ENCODE results near the gene SEM1.
A peak's percentile ranks its signal among the peaks of the same experiment; 100 is the strongest.
"Not testable (repeated sequence)": the region's sequence is repeated elsewhere in the genome, so short reads cannot be mapped to it uniquely, and the experiment has no call there.

The SEM1 gene

DNA sequence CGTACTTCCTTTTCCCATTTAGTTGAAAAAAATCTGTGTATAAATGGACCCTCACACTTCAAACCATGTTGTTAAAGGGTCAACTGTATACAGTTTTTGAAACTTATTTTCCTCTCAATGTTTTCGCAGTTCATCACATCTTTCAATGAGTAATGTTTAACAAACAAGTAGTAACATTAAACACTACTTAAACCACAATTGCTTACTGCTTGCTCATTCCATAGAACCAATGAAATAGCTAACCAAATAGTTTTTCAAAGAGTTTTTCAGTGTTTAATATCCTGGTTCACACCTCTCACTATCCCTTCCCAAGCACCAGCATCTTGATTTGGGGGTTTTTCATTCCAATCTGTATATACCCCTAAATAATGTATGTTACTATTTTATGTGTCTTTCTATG, 9.1 kb downstream of the SEM1 start:
- no peak for DNase-seq

GRCh38 chr7:96699219-96699871, 10.3 kb downstream of the SEM1 start:
- no peak for DNase-seq

- not testable (repeated sequence) for DNase-seq
These were observed 11.2 kb downstream of the SEM1 start for GRCh38 chr7:96698449-96698848.

DNA sequence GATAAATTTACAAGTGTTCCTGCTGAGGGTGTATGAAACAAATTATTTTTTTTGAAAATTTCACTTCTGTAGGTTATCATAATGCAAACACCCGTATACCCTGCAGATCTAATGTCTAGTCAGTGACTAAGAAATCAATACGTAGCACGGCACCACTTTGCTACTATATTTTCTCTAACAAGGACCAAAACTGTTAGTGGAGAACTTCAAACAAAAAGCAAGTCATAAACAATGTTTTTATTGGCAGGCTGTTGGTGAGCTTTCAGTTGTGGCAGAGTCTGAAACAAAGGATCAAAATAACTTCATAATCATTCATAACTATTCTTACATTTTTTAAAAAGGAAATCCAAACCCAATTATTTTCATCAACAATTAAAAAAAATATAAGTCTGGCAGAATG, 11.8 kb downstream of the SEM1 start:
- DNase-seq, result no peak

GRCh38 chr7:96695581-96695980, 14.1 kb downstream of the SEM1 start:
- no peak for DNase-seq

GRCh38 chr7:96694082-96694481, 15.6 kb downstream of the SEM1 start:
- DNase-seq, result no peak

DNA sequence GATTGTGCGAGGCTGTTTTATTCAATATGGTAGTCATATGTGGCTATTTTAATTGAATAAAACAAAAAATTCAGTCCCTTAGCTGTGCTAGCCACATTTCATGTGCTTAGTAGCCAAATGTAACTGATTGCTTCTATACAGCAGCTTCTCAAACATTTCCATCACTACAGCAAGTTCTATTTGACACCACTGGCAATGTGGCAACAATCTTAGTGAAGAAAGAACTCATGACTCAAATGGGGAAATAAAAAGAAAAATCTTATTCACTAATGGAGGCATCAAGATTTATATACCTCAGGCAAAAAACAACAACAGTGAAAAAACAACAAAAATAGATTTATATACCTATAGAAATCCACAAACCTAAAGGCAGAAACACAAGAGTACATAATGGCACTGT, 17.9 kb downstream of the SEM1 start:
- no peak for DNase-seq

GRCh38 chr7:96689414-96689813, 20.2 kb downstream of the SEM1 start:
- DNase-seq, result no peak

DNA sequence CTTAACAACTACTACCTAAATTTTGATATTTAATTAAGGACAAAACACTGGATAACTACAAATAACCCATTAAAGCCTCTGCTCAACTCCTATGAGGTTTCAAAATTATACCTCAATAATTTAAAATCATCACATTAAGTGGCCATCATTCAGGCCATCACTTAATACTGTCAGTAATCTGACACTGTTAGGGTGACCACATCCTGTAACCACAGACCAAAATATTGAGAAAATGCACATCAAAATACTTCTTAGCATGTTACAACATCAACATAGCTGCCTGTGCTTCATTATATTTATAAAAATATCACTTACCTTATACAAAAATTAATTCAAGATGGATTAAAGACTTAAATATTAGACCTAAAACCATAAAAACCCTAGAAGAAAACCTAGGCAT, 23.3 kb downstream of the SEM1 start:
- DNase-seq, result no peak

DNA sequence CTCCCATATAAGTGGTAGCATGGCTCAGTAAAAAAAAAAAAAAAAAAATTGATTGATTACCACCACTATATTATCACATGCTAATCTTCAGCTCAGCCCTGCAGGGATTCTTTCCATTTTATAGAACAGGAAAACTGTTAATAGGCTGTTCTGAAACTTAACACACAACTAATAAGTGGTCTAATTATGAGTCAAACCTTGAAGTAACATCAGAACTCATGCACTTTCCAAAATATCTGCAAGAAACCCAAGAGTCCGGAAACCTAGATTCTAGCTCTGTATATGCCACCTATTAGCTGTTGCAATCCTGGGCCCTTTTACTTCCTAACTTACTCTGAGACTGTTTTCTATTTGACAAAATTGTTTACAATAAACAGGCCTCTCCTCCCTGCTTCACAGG, 23.9 kb downstream of the SEM1 start:
- no peak for DNase-seq

DNA sequence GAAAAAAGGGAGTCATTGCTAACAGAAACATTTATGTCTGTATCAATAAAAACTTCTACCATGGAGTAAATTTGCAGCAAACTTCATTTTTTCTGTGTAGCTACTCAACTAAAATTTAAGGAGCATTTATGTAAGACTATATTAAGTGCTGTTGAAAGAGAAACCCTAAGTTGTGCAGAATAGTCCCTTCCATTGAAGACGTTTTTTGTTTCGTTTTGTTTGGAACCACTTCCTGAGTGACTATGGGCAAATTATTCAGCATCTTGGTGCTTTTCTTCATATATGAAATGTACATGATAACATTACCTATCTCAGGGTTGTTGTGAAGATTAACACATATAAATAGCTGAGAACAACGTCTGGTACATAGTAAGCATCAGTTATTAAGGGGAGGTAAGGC, 24.3 kb downstream of the SEM1 start:
- DNase-seq, result peak; percentile 30

GRCh38 chr7:96679886-96680285, 29.8 kb downstream of the SEM1 start:
- DNase-seq, result no peak

DNA sequence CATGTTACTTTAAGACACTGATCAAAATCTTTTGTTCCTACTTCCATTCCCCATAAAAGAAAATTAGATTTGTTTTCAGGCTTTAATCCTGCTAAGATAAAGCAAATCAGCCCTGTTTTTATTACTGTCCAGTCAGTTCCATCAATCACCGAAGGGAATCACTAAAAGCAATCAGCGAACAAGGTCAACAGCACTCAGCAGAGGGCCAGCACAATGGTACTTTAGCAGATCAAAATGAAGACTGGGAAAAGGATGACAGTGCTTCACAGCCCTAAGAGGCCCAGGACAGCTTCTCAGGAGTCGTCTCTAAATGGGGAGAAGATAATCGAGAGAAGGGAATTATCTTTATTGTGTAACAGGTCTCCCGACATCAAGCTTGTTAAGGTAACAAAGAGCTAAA, 32.7 kb downstream of the SEM1 start:
- DNase-seq, result no peak

- no peak for DNase-seq
These were observed 34.1 kb downstream of the SEM1 start for GRCh38 chr7:96675548-96675947.

- DNase-seq, result no peak
These were observed 35.1 kb downstream of the SEM1 start for GRCh38 chr7:96674565-96674964.

GRCh38 chr7:96671854-96672253, 37.8 kb downstream of the SEM1 start:
- DNase-seq, result no peak

DNA sequence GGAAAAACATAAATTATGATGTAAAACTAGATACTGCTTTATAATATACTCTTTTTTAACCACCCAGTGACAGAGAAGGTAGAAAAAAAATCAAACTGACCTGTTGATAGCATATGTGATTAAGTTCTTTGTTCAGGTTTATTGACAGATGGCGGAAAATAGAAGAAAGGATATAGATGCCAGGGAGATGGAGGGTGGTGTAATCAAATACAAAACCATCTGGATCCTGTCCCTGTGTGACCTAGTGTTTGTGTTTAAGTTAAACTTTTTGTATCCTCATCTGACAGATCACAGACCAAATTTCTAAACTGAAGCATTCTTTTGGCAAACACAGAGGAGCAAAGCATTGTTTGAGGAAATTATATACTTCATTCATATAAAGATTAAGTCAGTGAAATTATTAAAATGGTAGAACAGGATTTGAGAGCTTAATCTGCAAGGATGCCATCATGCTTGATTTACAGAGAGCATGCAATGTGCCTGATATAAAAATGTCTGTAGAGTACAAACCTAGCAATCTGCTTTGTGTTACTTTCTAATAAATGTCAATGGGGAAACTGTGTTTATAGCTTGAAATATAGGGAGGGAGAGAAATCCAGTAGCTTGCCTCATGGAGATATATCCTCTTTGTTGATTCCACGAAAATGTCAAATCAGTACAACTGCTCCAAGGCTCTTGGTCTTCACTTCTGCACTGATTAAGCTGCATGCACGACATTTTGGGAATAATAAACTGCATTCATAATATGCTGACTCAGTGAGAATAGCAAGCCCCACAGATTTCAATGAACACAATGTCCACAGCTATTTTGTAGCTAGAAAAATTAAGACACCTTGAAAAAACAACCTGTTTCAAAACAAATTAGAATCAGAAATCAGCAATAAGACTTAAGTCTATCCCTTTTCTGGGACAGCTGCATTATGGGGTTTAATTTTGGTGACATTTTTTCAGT, 39.0 kb downstream of the SEM1 start:
- DNase-seq, result no peak

DNA sequence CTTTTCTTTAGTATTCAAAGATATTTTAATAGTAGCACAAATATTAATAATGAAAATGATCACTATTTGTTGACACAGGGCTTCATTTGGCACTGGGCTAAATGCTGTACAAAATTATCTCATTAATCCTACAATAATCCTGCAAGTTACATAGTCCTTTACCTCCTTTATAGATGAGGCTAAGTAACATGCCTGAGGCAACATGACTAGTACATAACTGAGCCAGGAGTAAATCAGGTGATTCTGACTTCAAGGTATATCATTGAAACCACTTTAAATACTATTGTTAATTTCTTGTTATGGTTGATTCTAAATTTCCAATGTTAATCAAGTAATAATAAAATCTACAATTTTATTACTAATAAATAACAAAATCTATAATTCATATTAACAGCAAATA, 39.8 kb downstream of the SEM1 start:
- no peak for DNase-seq

DNA sequence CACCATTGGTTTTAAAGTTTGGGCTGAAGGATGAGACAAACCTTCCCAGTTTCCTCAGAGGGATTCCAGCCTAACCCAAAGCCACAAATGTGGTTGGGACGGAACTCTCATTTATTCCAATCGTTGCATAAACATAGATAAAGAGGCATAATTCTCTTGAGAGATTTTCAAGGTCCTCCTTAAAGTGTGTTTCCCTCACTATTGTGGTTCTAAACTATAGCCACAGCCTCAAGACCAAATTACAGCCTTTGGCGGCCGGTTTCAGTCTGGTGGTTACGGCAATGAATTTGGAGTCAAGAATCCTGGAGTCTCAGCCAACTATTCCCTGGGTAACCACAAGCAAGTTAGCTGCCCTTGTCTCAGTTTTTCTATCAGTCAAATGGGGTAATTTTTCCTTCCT, 42.6 kb downstream of the SEM1 start:
- DNase-seq, result no peak

DNA sequence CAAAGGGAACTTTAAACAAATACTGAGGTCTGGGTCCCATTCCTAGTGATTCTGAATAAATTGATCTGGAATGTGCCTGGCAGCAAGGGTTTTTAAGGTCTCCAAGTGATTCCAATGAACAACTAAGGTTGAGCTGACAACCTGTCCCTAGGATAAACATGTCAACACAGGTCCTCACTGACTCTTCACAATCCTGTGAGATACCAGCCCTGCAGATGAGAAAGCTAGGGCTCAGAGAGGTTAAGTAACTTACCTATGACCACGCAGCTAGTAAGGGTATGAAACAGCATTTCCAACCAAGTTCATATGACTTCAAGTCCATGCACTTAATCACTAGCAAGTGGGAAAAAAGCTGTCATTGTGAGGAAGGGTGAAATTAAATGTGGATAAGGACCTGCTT, 44.0 kb downstream of the SEM1 start:
- DNase-seq, result no peak

DNA sequence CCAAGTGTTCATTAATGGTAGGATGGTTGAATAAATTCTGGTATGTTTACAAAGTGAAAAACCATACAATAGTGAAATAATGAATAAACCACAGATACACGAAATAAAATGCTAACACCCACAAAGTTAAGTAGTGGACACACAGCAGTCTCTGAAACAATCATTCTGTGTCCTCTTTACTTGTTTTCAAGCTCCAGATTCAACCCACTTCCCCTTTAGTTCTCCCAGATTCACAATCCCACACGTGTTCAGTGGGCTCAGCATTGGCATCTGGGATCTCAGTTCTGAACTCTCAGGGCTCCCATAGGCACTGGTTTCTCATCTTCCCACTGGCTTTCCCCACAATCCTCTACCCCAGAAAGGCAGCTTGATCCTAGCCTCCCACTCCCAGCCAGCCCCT, 44.9 kb downstream of the SEM1 start:
- no peak for DNase-seq

DNA sequence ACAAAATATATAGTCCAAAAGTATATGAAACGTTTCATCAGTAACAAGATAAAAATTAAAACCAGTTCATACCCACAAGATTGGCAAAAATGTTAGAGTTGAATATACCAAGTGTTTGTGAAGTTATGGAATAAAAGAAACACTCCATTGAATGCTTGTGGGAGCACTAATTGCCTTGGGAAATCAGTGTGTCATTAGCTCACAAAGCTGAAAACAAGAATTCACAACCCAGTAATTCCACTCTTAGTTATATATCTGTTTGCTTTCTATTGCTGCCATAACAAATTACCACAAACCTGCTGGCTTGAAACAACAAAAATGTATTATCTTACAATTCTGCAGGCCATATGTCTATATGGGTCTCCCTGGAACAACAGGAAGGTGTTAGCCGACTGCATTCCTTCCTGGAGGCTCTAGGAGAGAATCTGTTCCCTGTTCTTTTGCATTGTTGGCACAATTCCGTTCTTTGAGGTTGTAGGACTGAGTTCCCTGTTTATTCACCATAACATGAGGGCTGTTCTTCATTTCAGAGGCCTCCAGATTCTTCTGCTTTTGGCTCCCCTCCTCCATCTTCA, 45.7 kb downstream of the SEM1 start:
- no peak for DNase-seq

DNA sequence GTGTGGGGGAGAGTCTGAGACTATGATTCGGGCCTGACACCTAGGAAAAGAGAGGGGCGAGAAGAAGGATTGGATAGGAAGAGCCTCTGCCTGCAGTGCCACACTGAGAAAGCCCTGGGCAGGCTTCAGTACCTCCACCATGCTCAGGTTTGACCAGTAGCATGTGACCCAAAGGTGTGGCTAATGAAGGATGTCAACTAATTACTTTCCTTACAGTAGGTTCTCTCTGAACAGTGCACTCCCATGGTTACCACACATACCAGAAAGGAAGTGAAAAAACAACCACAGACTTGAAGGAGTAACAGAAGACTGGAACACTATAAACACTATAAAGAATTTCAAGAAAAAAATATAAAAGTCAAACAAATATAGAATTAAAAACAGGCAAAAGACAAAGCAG, 46.2 kb downstream of the SEM1 start:
- no peak for DNase-seq

GRCh38 chr7:96662151-96662550, 47.5 kb downstream of the SEM1 start:
- DNase-seq, result not testable (repeated sequence)

Measured in CD4-positive, alpha-beta T cell treated with Interleukin-21 for 1 hour (primary cell).